ENCODE results near the gene ISCA2.
"Not testable (repeated sequence)": the region's sequence is repeated elsewhere in the genome, so short reads cannot be mapped to it uniquely, and the experiment has no call there.

Gene ISCA2

GRCh38 chr14:74527736-74528280 is 34.2 kb downstream of the ISCA2 start:
- H3K27me3 Mint-ChIP-seq = peaks cover 26% of the 10 kb centered on the region
- no peaks in the 10 kb centered on the region for H3K4me1 Mint-ChIP-seq
- peak overlapping the region in 1 of 2 donors; percentile 12 for H3K27ac Mint-ChIP-seq
- H3K4me3 Mint-ChIP-seq = no peak overlapping the region
- ATAC-seq (no peak), DNase-seq (no peak)
- no peaks in the 10 kb centered on the region for H3K9me3 Mint-ChIP-seq

- no peak for ATAC-seq
- DNase-seq = no peak
- Mint-ChIP-seq H3K27ac (peak overlapping the region in 1 of 2 donors; percentile 60), H3K4me1 (peaks cover 6% of the 10 kb centered on the region), H3K9me3 (no peaks in the 10 kb centered on the region), H3K4me3 (no peak overlapping the region), H3K27me3 (peaks cover 26% of the 10 kb centered on the region)
Measured at GRCh38 chr14:74528406-74528805, 34.8 kb downstream of the ISCA2 start.

DNA sequence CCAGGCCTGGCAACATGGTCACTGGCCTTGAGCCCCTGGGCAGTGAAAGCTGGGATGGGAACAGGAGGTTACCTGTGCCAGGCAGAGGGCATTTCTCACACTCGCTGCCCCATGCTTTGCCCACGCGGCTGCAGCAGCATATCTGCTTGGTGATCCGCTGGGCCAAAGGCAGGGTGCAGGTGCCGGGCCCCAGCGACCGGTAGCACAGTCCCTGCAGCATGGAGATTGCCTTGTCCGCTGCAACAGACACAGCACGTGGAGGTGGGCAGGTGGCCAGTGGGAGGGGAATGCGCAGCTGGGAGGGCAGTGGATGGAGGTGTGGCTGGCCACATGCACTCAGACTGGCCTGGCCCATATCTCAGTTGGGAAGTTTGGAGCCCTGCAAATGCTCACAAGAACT is 35.3 kb downstream of the ISCA2 start:
- H3K4me3 Mint-ChIP-seq = no peak overlapping the region
- DNase-seq = no peak

GRCh38 chr14:74531006-74531405 is 37.4 kb downstream of the ISCA2 start:
- Mint-ChIP-seq H3K9me3 (no peaks in the 10 kb centered on the region), H3K27ac (peak overlapping the region in 1 of 2 donors; percentile 85), H3K27me3 (peaks cover 12% of the 10 kb centered on the region), H3K4me1 (peaks cover 9% of the 10 kb centered on the region), H3K4me3 (no peak overlapping the region)
- DNase-seq (no peak), ATAC-seq (no peak)

More for the DNA sequence above, 35.3 kb downstream of the ISCA2 start:
- no peaks in the 10 kb centered on the region for H3K9me3 Mint-ChIP-seq
- peaks cover 26% of the 10 kb centered on the region for H3K27me3 Mint-ChIP-seq
- H3K4me1 Mint-ChIP-seq = peaks cover 9% of the 10 kb centered on the region
- no peak overlapping the region for H3K27ac Mint-ChIP-seq
- ATAC-seq = no peak

GRCh38 chr14:74531467-74531866 is 37.9 kb downstream of the ISCA2 start:
- H3K27ac Mint-ChIP-seq = no peak overlapping the region
- ATAC-seq = peak; percentile 42
- H3K4me1 Mint-ChIP-seq = peaks cover 9% of the 10 kb centered on the region
- H3K27me3 Mint-ChIP-seq = peaks cover 7% of the 10 kb centered on the region
- H3K4me3 Mint-ChIP-seq = no peak overlapping the region
- no peaks in the 10 kb centered on the region for H3K9me3 Mint-ChIP-seq
- no peak for DNase-seq

DNA sequence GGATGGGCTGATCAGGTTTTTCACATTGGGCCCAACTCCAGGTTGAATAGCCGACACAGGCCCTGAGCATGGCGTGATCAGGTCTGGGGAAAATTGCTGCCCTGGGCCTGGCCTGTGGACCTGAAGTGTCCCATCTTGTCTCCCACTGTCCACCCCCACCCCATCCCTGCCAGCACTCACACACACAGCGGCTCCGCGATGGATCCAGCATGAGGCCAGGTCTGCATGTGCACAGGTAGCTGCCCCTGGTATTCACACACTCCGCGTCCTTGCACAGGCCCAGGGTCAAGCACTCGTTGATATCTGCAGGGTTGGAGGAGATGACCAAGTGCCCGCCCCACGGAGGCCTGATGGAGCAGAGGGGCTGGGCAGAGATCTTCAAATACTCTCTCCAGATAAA is 38.7 kb downstream of the ISCA2 start:
- no peaks in the 10 kb centered on the region for H3K9me3 Mint-ChIP-seq
- ATAC-seq (no peak), DNase-seq (no peak)
- peaks cover 3% of the 10 kb centered on the region for H3K27me3 Mint-ChIP-seq
- H3K4me1 Mint-ChIP-seq = peaks cover 9% of the 10 kb centered on the region
- no peak overlapping the region for H3K27ac Mint-ChIP-seq
- no peak overlapping the region for H3K4me3 Mint-ChIP-seq

- H3K27ac Mint-ChIP-seq = no peak overlapping the region
- ATAC-seq (peak; percentile 18), DNase-seq (no peak)
- no peak overlapping the region for H3K4me3 Mint-ChIP-seq
- H3K4me1 Mint-ChIP-seq = peaks cover 9% of the 10 kb centered on the region
- no peaks in the 10 kb centered on the region for H3K27me3 Mint-ChIP-seq
- H3K9me3 Mint-ChIP-seq = no peaks in the 10 kb centered on the region
Measured at GRCh38 chr14:74533576-74533975, 40.0 kb downstream of the ISCA2 start.

DNA sequence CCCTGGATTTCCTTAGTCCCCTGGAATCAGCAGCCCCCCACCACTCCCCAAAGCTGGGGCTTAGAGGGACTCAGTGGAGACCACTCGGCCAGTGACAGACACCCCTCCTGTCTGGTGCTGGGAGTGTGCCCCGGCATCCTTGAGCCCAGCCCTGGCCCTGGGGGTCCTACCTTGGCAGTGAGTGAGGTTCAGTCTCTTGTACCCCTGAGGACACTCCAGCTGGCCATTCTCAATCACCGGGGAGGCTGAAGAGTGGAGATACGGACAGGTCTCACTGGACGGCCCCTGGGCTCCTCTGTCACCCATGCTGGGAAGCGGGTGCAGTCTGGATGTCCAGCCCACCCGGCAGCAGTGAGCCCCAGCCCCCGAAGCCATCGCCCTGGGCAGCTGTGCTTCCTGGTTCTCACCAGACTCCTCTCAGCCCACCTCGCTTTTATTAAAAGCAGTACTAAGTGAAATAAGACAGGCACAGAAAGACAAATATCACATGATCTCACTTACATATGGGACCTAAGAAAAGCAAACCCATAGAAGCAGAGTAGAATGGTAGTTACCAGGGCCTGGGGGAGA is 42.3 kb downstream of the ISCA2 start:
- no peak overlapping the region for H3K27ac Mint-ChIP-seq
- no peaks in the 10 kb centered on the region for H3K27me3 Mint-ChIP-seq
- peaks cover 9% of the 10 kb centered on the region for H3K4me1 Mint-ChIP-seq
- no peak for ATAC-seq
- H3K4me3 Mint-ChIP-seq = no peak overlapping the region
- DNase-seq = no peak
- no peaks in the 10 kb centered on the region for H3K9me3 Mint-ChIP-seq

- not testable (repeated sequence) for DNase-seq
Measured at GRCh38 chr14:74536336-74536735, 42.8 kb downstream of the ISCA2 start.

DNA sequence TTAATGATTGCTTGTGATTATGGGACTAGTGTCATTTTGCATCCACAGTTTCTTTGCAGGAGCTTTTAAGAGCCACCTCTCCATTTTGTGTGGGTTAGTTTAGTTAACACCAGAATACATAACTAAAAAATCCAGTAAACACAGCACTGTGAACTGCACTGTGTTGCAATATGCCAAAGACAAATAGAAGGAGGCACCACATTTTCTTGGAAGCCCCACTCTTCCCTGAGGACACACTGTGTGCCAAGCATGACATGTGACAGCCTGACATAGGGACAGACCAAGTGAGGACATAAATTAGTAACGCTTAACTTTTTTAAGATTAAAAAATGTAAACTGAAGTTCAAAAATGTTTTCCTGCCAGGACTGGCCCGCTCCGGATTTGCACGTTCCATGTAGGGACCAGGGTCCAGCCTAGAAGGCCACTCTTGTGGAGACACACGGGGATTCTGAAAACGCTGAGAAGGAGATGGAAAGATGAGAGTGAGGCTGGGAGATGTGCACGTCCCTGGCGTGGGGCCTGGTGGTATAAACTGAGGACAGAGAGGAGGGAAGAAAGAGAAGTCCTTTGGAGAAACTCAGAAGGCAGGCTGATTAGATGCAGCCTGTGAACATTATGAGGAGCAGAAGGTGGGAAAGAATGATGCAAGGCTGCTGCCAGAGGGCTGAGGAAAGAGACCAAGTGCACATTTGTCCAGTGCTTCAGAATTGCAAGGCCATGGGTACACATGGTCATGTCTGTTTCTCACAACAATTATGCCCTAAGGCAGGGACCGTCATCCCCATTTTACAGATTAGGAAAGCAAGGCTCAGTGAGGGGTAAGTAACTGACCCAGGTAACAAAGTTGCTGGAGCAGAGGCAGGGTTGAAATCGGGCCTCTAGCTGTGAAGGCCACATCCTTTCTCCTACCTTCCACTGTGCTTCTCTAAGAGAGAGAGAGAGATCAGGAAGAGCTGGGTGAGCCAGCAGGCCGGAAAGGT is 45.1 kb downstream of the ISCA2 start:
- ATAC-seq (no peak), DNase-seq (no peak)
- H3K27me3 Mint-ChIP-seq = no peaks in the 10 kb centered on the region
- no peaks in the 10 kb centered on the region for H3K9me3 Mint-ChIP-seq
- H3K4me1 Mint-ChIP-seq = peaks cover under 1% of the 10 kb centered on the region
- H3K4me3 Mint-ChIP-seq = no peak overlapping the region
- no peak overlapping the region for H3K27ac Mint-ChIP-seq

More at GRCh38 chr14:74536336-74536735, 42.8 kb downstream of the ISCA2 start:
- H3K4me1 Mint-ChIP-seq, H3K27me3 Mint-ChIP-seq, H3K4me3 Mint-ChIP-seq, ATAC-seq, H3K9me3 Mint-ChIP-seq, H3K27ac Mint-ChIP-seq: not testable (repeated sequence)

- no peaks in the 10 kb centered on the region for H3K4me1 Mint-ChIP-seq
Measured at GRCh38 chr14:74539503-74539902, 45.9 kb downstream of the ISCA2 start.

GRCh38 chr14:74541225-74541624 is 47.7 kb downstream of the ISCA2 start:
- DNase-seq (no peak), ATAC-seq (no peak)
- H3K27ac Mint-ChIP-seq = no peak overlapping the region
- peaks cover 8% of the 10 kb centered on the region for H3K27me3 Mint-ChIP-seq
- no peak overlapping the region for H3K4me3 Mint-ChIP-seq
- H3K9me3 Mint-ChIP-seq = no peaks in the 10 kb centered on the region
- H3K4me1 Mint-ChIP-seq = no peaks in the 10 kb centered on the region

More at GRCh38 chr14:74539503-74539902, 45.9 kb downstream of the ISCA2 start:
- Mint-ChIP-seq H3K27ac (no peak overlapping the region), H3K9me3 (no peaks in the 10 kb centered on the region), H3K4me3 (no peak overlapping the region), H3K27me3 (no peaks in the 10 kb centered on the region)
- DNase-seq = no peak
- ATAC-seq = no peak

DNA sequence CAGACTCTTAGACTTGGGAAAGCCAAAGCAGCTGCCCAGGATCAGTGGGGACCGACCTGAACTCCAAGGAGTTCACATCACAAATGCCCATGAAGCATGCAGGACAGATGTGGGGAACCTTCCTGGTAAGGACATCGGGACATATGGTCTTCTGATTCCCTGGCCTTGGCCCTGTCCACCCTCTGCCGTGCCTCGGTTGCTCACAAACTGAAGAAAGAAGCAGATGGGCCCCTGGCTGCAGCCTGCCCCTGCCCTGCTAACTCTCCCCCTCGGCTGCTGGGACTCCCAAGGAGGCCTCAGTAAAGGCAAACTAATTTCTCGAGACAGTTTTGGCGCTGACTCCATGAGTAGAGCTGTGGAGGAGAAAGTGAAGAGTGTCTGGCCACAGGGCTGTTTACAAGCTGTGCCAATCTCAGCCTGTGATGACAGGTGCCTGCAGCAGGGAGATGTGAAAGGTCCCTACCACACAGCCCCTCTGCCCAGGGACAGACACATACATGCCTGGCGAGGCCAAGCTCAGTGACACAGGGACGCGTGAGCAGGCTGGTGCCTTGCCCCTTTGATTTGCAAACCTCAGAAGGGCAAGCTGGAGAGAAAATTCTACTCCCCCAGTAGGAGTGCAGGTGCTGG is 48.6 kb downstream of the ISCA2 start:
- H3K27me3 Mint-ChIP-seq = peaks cover 8% of the 10 kb centered on the region
- no peak overlapping the region for H3K27ac Mint-ChIP-seq
- H3K4me1 Mint-ChIP-seq = no peaks in the 10 kb centered on the region
- DNase-seq (no peak), ATAC-seq (no peak)
- H3K4me3 Mint-ChIP-seq = no peak overlapping the region
- H3K9me3 Mint-ChIP-seq = no peaks in the 10 kb centered on the region

GRCh38 chr14:74543771-74544438 is 50.3 kb downstream of the ISCA2 start:
- Mint-ChIP-seq H3K4me1 (no peaks in the 10 kb centered on the region), H3K4me3 (no peak overlapping the region), H3K27me3 (peaks cover 8% of the 10 kb centered on the region), H3K27ac (peak overlapping the region in 1 of 2 donors; percentile 47), H3K9me3 (no peaks in the 10 kb centered on the region)
- no peak for DNase-seq
- no peak for ATAC-seq

DNA sequence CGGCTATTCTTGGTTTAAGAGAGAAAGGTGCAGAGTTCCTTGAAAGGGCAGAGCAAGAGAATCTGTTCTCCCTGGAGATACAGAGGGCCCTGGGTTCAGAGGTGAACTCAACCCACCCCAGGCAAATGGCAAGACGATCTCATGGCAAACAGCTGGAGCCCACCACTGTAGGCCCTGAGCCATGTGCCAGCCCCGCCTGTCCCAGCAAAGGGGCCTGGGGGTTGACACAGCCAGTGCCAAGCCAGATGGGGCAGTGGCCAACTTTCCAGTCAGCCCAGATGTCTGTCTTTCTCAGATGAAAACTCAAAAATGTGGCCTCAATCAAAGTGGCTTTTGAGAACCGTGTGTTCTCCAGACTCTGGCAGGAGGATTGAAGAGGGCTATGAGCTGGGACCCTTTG is 51.8 kb downstream of the ISCA2 start:
- ATAC-seq (no peak), DNase-seq (no peak)
- Mint-ChIP-seq H3K27me3 (peaks cover 8% of the 10 kb centered on the region), H3K4me3 (no peak overlapping the region), H3K9me3 (no peaks in the 10 kb centered on the region), H3K4me1 (no peaks in the 10 kb centered on the region), H3K27ac (no peak overlapping the region)

Data from stimulated activated naive CD8-positive, alpha-beta T cell treated with anti-CD3 and anti-CD28 coated beads, Interleukin-15, amount 100 ng/mL, for 72 hours (primary cell).